Measurements from ENCODE around the gene FHL2.
"Not testable (repeated sequence)": the region's sequence is repeated elsewhere in the genome, so short reads cannot be mapped to it uniquely, and the experiment has no call there.

Gene FHL2

GRCh38 chr2:105327690-105328089, 71.2 kb downstream of the FHL2 start:
- TF ChIP-seq MAX (IDR thresholded peaks at IDR 0.05; ENCODE audit: low read depth, low read length), result no peak
- TF ChIP-seq CTCF (IDR thresholded peaks at IDR 0.05; ENCODE audit: low read depth, low read length), result no peak
- no peak for TF ChIP-seq MYC (IDR thresholded peaks at IDR 0.05; ENCODE audit: low read depth, low read length)
- no peak for TF ChIP-seq POLR2A (IDR thresholded peaks at IDR 0.05; ENCODE audit: extremely low read depth, insufficient read length)
- DNase-seq (ENCODE audit: low read depth), result no peak
- peak overlapping the region; percentile 92 for H3K4me3 ChIP-seq (ENCODE audit: low read depth, low read length)

- H3K4me3 ChIP-seq (ENCODE audit: low read depth, low read length), result not testable (repeated sequence)
Observed at GRCh38 chr2:105327271-105327670, 71.6 kb downstream of the FHL2 start.

GRCh38 chr2:105325389-105325963, 73.4 kb downstream of the FHL2 start:
- TF ChIP-seq MAX (IDR thresholded peaks at IDR 0.05; ENCODE audit: low read depth, low read length) (no peak), CTCF (IDR thresholded peaks at IDR 0.05; ENCODE audit: low read depth, low read length) (no peak), POLR2A (IDR thresholded peaks at IDR 0.05; ENCODE audit: extremely low read depth, insufficient read length) (no peak), MYC (IDR thresholded peaks at IDR 0.05; ENCODE audit: low read depth, low read length) (no peak)
- no peak for DNase-seq (ENCODE audit: low read depth)
- no peak overlapping the region for H3K4me3 ChIP-seq (ENCODE audit: low read depth, low read length)

More at GRCh38 chr2:105327271-105327670, 71.6 kb downstream of the FHL2 start:
- not testable (repeated sequence) for DNase-seq (ENCODE audit: low read depth)

- DNase-seq (ENCODE audit: low read depth), result no peak
- no peak for TF ChIP-seq MYC (IDR thresholded peaks at IDR 0.05; ENCODE audit: low read depth, low read length)
- H3K4me3 ChIP-seq (ENCODE audit: low read depth, low read length), result no peak overlapping the region
Observed at GRCh38 chr2:105324732-105325131, 74.1 kb downstream of the FHL2 start.

GRCh38 chr2:105324101-105324500, 74.8 kb downstream of the FHL2 start:
- DNase-seq (ENCODE audit: low read depth), result peak; percentile 52
- TF ChIP-seq MAX (IDR thresholded peaks at IDR 0.05; ENCODE audit: low read depth, low read length) (no peak), POLR2A (IDR thresholded peaks at IDR 0.05; ENCODE audit: extremely low read depth, insufficient read length) (no peak), MYC (IDR thresholded peaks at IDR 0.05; ENCODE audit: low read depth, low read length) (no peak), CTCF (IDR thresholded peaks at IDR 0.05; ENCODE audit: low read depth, low read length) (no peak)
- H3K4me3 ChIP-seq (ENCODE audit: low read depth, low read length), result no peak overlapping the region

- no peak overlapping the region for H3K4me3 ChIP-seq (ENCODE audit: low read depth, low read length)
- no peak for TF ChIP-seq MAX (IDR thresholded peaks at IDR 0.05; ENCODE audit: low read depth, low read length)
- TF ChIP-seq POLR2A (IDR thresholded peaks at IDR 0.05; ENCODE audit: extremely low read depth, insufficient read length), result no peak
- no peak for TF ChIP-seq CTCF (IDR thresholded peaks at IDR 0.05; ENCODE audit: low read depth, low read length)
- no peak for TF ChIP-seq MYC (IDR thresholded peaks at IDR 0.05; ENCODE audit: low read depth, low read length)
- no peak for DNase-seq (ENCODE audit: low read depth)
Observed at GRCh38 chr2:105323111-105323510, 75.7 kb downstream of the FHL2 start.

Measured in NB4 (cell line).